GM04503 (cell line): ENCODE data around the gene KCTD15.

Source experiments
- DNase-seq: peaks from one replicate; pipeline ENCODE4 v3.0.0-alpha.2; 2012; ENCODE audit warnings: low read depth

The KCTD15 gene

DNA sequence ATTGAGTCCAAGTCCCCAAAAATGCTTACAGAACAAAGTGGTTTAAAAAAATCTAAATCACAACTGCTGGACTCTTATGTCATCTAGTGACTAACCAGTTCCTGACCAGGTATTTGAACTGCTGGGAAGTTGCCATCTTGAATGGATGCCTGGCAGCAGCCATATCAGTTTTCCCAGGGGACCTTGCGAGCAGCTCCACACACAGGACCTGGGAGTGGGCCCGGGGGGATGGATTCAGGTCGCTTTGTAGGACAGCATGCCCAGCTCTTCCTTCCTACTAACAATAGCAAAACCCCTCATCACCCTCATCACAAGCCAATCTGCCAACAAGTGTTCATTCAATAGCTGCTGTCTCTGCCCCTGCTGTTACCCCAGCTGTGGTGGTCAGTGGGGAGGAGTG is 65.3 kb downstream of the KCTD15 start:
- no peak for DNase-seq

DNA sequence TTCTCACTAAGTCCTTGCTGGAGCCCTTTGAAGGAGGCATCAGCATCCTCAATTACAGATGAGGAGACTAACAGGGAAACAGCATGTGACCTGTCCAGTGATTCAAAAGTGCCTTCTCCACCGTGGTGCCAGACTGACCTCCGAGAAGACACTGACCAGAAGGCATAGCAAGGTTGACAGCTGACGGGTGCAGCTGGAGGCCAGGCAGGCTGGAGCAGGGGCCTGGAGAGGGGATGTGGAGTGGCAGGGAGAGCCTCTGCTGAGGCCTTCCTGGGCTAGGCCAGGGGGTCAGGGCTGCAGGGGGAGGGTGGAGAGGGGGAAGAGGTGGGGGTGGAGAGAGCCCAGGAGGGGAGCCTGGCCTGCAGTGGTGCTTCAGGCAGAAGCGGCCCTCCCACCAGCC is 66.3 kb downstream of the KCTD15 start:
- DNase-seq: no peak

DNA sequence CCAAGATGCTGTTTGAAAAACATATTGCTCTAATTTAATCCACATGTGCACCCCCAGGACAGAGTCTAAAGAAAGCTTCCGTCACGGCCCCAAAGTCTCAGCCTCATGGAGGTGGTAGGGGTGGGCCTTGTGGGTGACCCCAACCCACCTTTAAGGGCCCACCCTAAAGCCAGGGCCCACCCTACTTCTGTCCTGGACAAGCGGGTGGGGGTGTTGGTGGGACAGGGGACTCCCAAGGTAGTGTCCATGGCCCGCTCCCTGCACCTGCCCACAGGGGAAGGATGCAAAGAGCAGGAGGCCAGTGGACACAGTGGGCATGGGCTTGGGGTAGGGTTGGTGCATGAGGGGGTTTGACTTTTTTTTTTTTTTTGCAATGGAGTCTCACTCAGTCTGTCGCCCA is 66.8 kb downstream of the KCTD15 start:
- DNase-seq: no peak

DNA sequence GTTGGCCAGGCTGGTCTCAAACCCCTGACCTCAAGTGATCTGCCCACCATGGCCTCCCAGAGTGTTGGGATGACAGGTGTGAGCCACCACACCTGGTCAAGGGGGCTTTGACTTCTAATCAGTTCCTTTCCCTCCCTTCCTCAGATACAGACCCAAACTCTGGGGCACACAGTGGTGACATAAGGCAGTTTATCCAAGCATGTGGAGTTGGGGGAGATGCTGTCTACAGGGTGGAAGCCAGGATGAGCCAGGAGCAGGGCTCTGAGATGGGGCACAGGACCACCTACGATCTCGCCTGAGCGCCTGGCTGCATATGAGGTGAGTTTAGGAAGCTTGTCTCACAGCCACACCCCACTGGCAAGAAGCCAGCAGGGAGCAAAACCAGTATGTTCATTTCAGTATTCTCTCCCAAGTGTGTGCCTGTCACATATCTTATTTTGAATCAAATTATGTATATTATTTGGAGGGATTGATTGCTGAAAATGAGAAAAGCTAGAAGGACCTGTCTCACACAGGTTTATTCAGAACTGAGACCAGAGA is 67.7 kb downstream of the KCTD15 start:
- DNase-seq: no peak

DNA sequence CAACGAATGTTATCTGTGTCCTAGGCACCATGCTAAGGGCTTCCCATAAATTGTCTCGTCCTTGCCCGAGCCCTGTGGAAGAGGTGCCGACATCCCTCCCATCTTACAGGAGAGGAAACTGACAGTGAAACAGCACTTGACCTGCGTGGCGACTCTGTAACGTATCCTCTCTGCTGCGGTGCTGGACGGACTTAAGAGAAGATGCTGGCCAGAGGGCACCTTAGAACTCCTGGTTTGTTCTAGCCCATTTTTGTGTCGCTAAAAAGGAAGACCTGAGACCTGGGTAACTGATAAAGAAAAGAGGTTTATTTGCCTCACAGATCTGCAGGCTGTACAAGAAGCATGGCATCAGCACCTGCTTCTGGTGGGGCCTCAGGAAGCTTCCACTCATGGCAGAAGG is 68.6 kb downstream of the KCTD15 start:
- no peak for DNase-seq
